ENCODE measurements around the gene TCP1. TPM values are rescaled to one million over a fixed set of nuclear protein-coding genes. Genes with fewer than 3 reads are reported as not detected.

Gene TCP1
- total RNA-seq (2022; extraction: Qiagen RNA extraction; ENCODE audit: low read depth), result 235 to 263 TPM (median 247 TPM) in 5 replicates

GRCh38 chr6:159789377-159790148, at the start of gene TCP1:
Gene TCP1, minus strand, starts transcription at chr6:159789602. Its CDS starts 134 bp downstream, at chr6:159789468.

GRCh38 chr6:159800141-159800865, 10.9 kb upstream of the TCP1 start, which contains the start of gene PNLDC1:
Gene PNLDC1, plus strand, starts transcription at chr6:159800276. Its CDS starts 32 bp downstream, at chr6:159800308.

GRCh38 chr6:159790149-159790955, 950 bp upstream of the TCP1 start, which contains the start of gene MRPL18:
Gene MRPL18, plus strand, starts transcription at chr6:159790467. Its CDS starts 121 bp downstream, at chr6:159790588.

GRCh38 chr6:159761873-159762680, 27.3 kb downstream of the TCP1 start, which contains the start of gene ACAT2:
Gene ACAT2, plus strand, starts transcription at chr6:159762045. Its CDS starts 43 bp downstream, at chr6:159762088.

Other genes with a start within 250 kb of the TCP1 start
- gene SOD2, start 96.4 kb downstream of the TCP1 start, total RNA-seq (2022; extraction: Qiagen RNA extraction; ENCODE audit: low read depth), result 157 to 192 TPM (median 180 TPM) in 5 replicates
- 65.4 to 77.4 TPM (median 69.7 TPM) in 5 replicates for gene WTAP, start 62.1 kb downstream of the TCP1 start, total RNA-seq (2022; extraction: Qiagen RNA extraction; ENCODE audit: low read depth)
- 24.3 to 29.8 TPM (median 28.1 TPM) in 5 replicates for gene ACAT2, start 27.6 kb downstream of the TCP1 start, total RNA-seq (2022; extraction: Qiagen RNA extraction; ENCODE audit: low read depth)
- 74.7 to 106 TPM (median 95.1 TPM) in 5 replicates for gene MRPL18, start 865 bp upstream of the TCP1 start, total RNA-seq (2022; extraction: Qiagen RNA extraction; ENCODE audit: low read depth)
- 0.11 TPM in 1 of 5 replicates, not detected in the others for gene PNLDC1, start 10.7 kb upstream of the TCP1 start, total RNA-seq (2022; extraction: Qiagen RNA extraction; ENCODE audit: low read depth)
- not detected in 5 replicates for gene MAS1, start 101.4 kb upstream of the TCP1 start, total RNA-seq (2022; extraction: Qiagen RNA extraction; ENCODE audit: low read depth)
- gene IGF2R, start 179.5 kb upstream of the TCP1 start, total RNA-seq (2022; extraction: Qiagen RNA extraction; ENCODE audit: low read depth), result 29.5 to 39.2 TPM (median 31.6 TPM) in 5 replicates